DOHH2 (cell line): ENCODE measurements around the gene ABCA4.
"Not testable (repeated sequence)": the region's sequence is repeated elsewhere in the genome, so short reads cannot be mapped to it uniquely, and the experiment has no call there.

ENCODE experiments used
- H3F3A ChIP-seq: fragments of 200-600 bp; sonication (generic), shearing (Covaris generic); 2 replicates; pipeline ENCODE4 v1.6.0; 2016; ENCODE audit warnings: antibody characterized with exemption, mild to moderate bottlenecking; ENCODE audit not compliant: control insufficient read depth, insufficient read depth
- H3K27ac ChIP-seq: fragments of 200-600 bp; sonication (generic); 2 replicates; pipeline ENCODE4 v1.5.1; 2014; ENCODE audit warnings: low read depth, mild to moderate bottlenecking, low read length, moderate library complexity
- H3K27me3 ChIP-seq: fragments of 200-600 bp; sonication (generic); 2 replicates; pipeline ENCODE4 v1.6.1; 2014; ENCODE audit warnings: mild to moderate bottlenecking, low read length, mixed read lengths; ENCODE audit not compliant: control insufficient read depth
- H3K36me3 ChIP-seq: fragments of 200-600 bp; sonication (generic); 2 replicates; pipeline ENCODE4 v1.6.1; 2014; ENCODE audit warnings: mild to moderate bottlenecking, low read length, moderate library complexity, mixed read lengths; ENCODE audit not compliant: control insufficient read depth
- H3K4me1 ChIP-seq: fragments of 200-600 bp; sonication (generic); 2 replicates; pipeline ENCODE4 v1.6.1; 2014; ENCODE audit warnings: mild to moderate bottlenecking, low read length, mixed read lengths; ENCODE audit not compliant: control insufficient read depth
- H3K4me2 ChIP-seq: fragments of 200-600 bp; sonication (generic); 2 replicates; pipeline ENCODE4 v1.6.0; 2014; ENCODE audit warnings: mild to moderate bottlenecking, low read length, moderate library complexity
- H3K4me3 ChIP-seq: fragments of 200-600 bp; sonication (generic); 2 replicates; pipeline ENCODE4 v1.5.1; 2014; ENCODE audit warnings: mild to moderate bottlenecking, low read length, mixed read lengths
- H3K79me2 ChIP-seq: fragments of 200-600 bp; sonication (generic); 2 replicates; pipeline ENCODE4 v1.6.1; 2014; ENCODE audit warnings: mild to moderate bottlenecking, low read length, mixed read lengths; ENCODE audit not compliant: control insufficient read depth
- H3K9me2 ChIP-seq: fragments of 200-600 bp; sonication (generic); replicated peaks from 2 replicates; pipeline ENCODE4 v1.6.1; 2014; ENCODE audit warnings: mild to moderate bottlenecking, low read length, mixed read lengths; ENCODE audit not compliant: control insufficient read depth
- H3K9me3 ChIP-seq: fragments of 200-600 bp; sonication (generic); 2 replicates; pipeline ENCODE4 v1.6.1; 2014; ENCODE audit warnings: antibody characterized with exemption, low read length, mixed read lengths; ENCODE audit not compliant: control insufficient read depth, insufficient read depth
- H4K20me1 ChIP-seq: fragments of 200-600 bp; sonication (generic); 2 replicates; pipeline ENCODE4 v1.6.0; 2014; ENCODE audit warnings: low read depth, mild to moderate bottlenecking, antibody characterized with exemption, low read length, moderate library complexity; ENCODE audit not compliant: control insufficient read depth, insufficient read depth
- CTCF ChIP-seq: fragments of 200-600 bp; sonication (generic); IDR thresholded peaks from one replicate; pipeline ENCODE4 v1.5.1; 2014; ENCODE audit warnings: antibody characterized with exemption, mild to moderate bottlenecking, low read depth, low read length; ENCODE audit not compliant: poor library complexity, severe bottlenecking
- EZH2phosphoT487 ChIP-seq: fragments of 200-600 bp; sonication (generic); IDR thresholded peaks from 2 replicates; pipeline ENCODE4 v1.6.1; 2017; ENCODE audit warnings: borderline replicate concordance, mild to moderate bottlenecking, antibody characterized with exemption, low read length, moderate library complexity, mixed read lengths

The ABCA4 gene

GRCh38 chr1:93958726-93959100 is 162.2 kb downstream of the ABCA4 start:
- Histone ChIP-seq H3K79me2 (no peaks in the 10 kb centered on the region), H3K27me3 (peaks cover 3% of the 10 kb centered on the region; the same call in 1 of the 2 replicates), H4K20me1 (no peaks in the 10 kb centered on the region), H3K4me3 (no peak overlapping the region), H3K36me3 (no peaks in the 10 kb centered on the region), H3K27ac (no peak overlapping the region), H3F3A (no peaks in the 10 kb centered on the region), H3K4me1 (no peaks in the 10 kb centered on the region), H3K4me2 (no peak overlapping the region), H3K9me2 (no peaks in the 10 kb centered on the region), H3K9me3 (peaks cover 12% of the 10 kb centered on the region; the same call in 1 of the 2 replicates)
- TF ChIP-seq CTCF (no peak), EZH2phosphoT487 (no peak)

GRCh38 chr1:93958032-93958725 is 162.8 kb downstream of the ABCA4 start:
- H3K4me3 ChIP-seq = no peak overlapping the region
- no peaks in the 10 kb centered on the region for H3K79me2 ChIP-seq
- H3F3A ChIP-seq = no peaks in the 10 kb centered on the region
- H3K27me3 ChIP-seq = peaks cover 3% of the 10 kb centered on the region; the same call in 1 of the 2 replicates
- H3K9me3 ChIP-seq = peaks cover 12% of the 10 kb centered on the region; the same call in 1 of the 2 replicates
- no peak for TF ChIP-seq EZH2phosphoT487
- TF ChIP-seq CTCF = no peak
- H3K27ac ChIP-seq = no peak overlapping the region
- no peaks in the 10 kb centered on the region for H4K20me1 ChIP-seq
- no peaks in the 10 kb centered on the region for H3K4me1 ChIP-seq
- no peak overlapping the region for H3K4me2 ChIP-seq
- no peaks in the 10 kb centered on the region for H3K36me3 ChIP-seq
- no peaks in the 10 kb centered on the region for H3K9me2 ChIP-seq

GRCh38 chr1:93955765-93956164 is 165.2 kb downstream of the ABCA4 start:
- Histone ChIP-seq H3K4me1 (no peaks in the 10 kb centered on the region), H3K27me3 (peaks cover 3% of the 10 kb centered on the region; the same call in 1 of the 2 replicates), H3K36me3 (no peaks in the 10 kb centered on the region), H3K4me2 (no peak overlapping the region), H3K27ac (no peak overlapping the region), H3K9me3 (peaks cover 12% of the 10 kb centered on the region; the same call in 1 of the 2 replicates), H3K4me3 (no peak overlapping the region), H3F3A (no peaks in the 10 kb centered on the region), H3K9me2 (no peaks in the 10 kb centered on the region), H4K20me1 (no peaks in the 10 kb centered on the region), H3K79me2 (no peaks in the 10 kb centered on the region)
- TF ChIP-seq EZH2phosphoT487 (no peak), CTCF (no peak)

GRCh38 chr1:93947002-93947686 is 173.8 kb downstream of the ABCA4 start:
- H3K27me3 ChIP-seq, H3K27ac ChIP-seq, H4K20me1 ChIP-seq, H3K4me1 ChIP-seq, H3K4me3 ChIP-seq, H3K9me2 ChIP-seq, H3K9me3 ChIP-seq, H3F3A ChIP-seq, H3K36me3 ChIP-seq, H3K79me2 ChIP-seq, H3K4me2 ChIP-seq: not testable (repeated sequence)
